Measurements from ENCODE around the gene PTPRE. TPM values are rescaled to one million over a fixed set of nuclear protein-coding genes. Genes with fewer than 3 reads are reported as not detected.
A peak's percentile ranks its signal among the peaks of the same experiment; 100 is the strongest.

Gene PTPRE
- total RNA-seq, 1 donor from 2014 or later: 70.6 TPM

DNA sequence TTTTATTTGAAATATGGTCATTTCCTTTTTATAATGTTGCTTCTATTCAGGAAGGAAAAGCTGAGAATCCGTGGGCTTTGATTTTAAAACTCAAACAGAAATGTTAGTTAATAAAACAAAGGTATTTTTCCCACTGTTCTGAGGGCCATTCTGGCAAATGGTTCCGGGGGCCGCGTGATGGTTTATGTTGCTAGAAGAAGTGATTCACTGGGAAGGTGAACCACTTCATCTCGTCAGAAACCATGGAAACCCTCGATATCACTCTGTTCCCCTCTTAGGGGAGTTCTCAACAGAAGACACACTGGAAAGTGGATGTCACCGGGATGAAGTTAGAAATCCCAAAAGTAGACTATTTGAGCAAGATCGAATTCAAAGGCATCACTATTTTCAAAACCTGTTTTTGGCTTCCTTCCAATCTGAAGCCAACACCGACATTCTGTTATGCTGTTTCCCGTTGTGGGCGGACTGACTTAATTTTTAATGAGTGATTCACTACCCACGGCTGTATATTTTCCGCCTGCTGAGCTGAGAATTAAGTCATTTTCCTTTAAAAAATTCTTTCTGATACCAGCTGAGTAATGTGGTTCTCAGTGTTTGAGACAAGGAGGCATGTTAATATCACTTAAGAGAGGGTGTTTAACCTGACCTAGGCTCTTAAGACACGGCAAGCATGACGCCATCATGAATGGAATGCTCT is 84.1 kb downstream of the PTPRE start:
- intact Hi-C loops (cut with DNase I): no loop called here
- Histone ChIP-seq H3K4me3 (no peak overlapping the region), H3K36me3 (no peaks in the 10 kb centered on the region), H3K4me1 (peaks cover 41% of the 10 kb centered on the region), H3K27ac (peak overlapping the region; percentile 80), H3K9me3 (no peaks in the 10 kb centered on the region), H3K27me3 (no peaks in the 10 kb centered on the region)
- TF ChIP-seq, protein P1, sequence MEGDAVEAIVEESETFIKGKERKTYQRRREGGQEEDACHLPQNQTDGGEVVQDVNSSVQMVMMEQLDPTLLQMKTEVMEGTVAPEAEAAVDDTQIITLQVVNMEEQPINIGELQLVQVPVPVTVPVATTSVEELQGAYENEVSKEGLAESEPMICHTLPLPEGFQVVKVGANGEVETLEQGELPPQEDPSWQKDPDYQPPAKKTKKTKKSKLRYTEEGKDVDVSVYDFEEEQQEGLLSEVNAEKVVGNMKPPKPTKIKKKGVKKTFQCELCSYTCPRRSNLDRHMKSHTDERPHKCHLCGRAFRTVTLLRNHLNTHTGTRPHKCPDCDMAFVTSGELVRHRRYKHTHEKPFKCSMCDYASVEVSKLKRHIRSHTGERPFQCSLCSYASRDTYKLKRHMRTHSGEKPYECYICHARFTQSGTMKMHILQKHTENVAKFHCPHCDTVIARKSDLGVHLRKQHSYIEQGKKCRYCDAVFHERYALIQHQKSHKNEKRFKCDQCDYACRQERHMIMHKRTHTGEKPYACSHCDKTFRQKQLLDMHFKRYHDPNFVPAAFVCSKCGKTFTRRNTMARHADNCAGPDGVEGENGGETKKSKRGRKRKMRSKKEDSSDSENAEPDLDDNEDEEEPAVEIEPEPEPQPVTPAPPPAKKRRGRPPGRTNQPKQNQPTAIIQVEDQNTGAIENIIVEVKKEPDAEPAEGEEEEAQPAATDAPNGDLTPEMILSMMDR (IDR thresholded peaks at IDR 0.05): no peak
- DNase-seq (peak; percentile 42), ATAC-seq (peak; percentile 76)

DNA sequence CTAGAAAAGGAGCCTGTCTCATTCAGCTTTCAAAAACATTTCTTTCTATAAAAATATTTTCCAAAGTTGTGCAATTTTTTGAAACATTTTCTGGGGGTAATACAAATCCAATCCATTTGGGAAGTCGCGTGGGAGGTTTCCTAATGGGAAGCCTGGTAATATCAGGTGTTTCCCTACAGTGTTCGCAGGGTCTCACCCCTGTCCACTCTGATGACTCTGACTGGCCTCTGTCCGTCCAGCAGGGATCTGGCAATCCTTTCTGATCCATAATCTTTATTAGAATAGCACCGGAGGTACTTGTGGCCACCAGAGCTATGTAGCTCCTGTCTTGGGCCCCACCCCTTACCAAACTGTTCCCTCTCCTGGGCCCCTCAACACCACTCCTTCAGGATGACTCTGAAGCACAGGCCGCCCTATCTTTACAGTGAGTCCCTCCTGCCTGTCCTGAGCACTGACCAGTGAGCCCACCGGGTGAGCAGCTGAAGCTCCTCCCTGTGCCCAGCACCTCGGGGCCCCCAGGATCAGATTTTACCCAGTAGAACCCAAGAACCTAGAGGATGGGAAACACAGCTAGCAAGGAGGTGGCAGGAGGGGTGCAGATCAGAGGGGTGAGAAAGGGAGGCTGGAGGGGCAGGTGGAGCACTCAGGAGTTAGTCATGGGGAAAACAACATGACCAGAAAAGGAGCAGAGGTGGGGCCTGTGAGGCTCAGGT is 84.8 kb downstream of the PTPRE start:
- H3K36me3 ChIP-seq: no peaks in the 10 kb centered on the region
- intact Hi-C loops (cut with DNase I): no loop called here
- no peak overlapping the region for H3K4me3 ChIP-seq
- no peaks in the 10 kb centered on the region for H3K27me3 ChIP-seq
- no peaks in the 10 kb centered on the region for H3K9me3 ChIP-seq
- H3K27ac ChIP-seq: peak overlapping the region; percentile 80
- ATAC-seq (peak; percentile 58), DNase-seq (no peak)
- H3K4me1 ChIP-seq: peaks cover 45% of the 10 kb centered on the region
- TF ChIP-seq, protein P1 (IDR thresholded peaks at IDR 0.05): no peak

- Histone ChIP-seq H3K36me3 (no peaks in the 10 kb centered on the region), H3K27ac (peak overlapping the region; percentile 25), H3K4me1 (peaks cover 52% of the 10 kb centered on the region), H3K27me3 (no peaks in the 10 kb centered on the region), H3K9me3 (no peaks in the 10 kb centered on the region), H3K4me3 (no peak overlapping the region)
- TF ChIP-seq, protein P1 (IDR thresholded peaks at IDR 0.05): no peak
- peak; percentile 10 for ATAC-seq
- intact Hi-C loops (cut with DNase I): no loop called here
- peak; percentile 55 for DNase-seq
Observed at GRCh38 chr10:127992376-127992775, 85.5 kb downstream of the PTPRE start.

GRCh38 chr10:127993056-127993690 is 86.3 kb downstream of the PTPRE start:
- Histone ChIP-seq H3K27ac (peak overlapping the region; percentile 67), H3K4me3 (no peak overlapping the region), H3K4me1 (peaks cover 56% of the 10 kb centered on the region), H3K9me3 (no peaks in the 10 kb centered on the region), H3K36me3 (no peaks in the 10 kb centered on the region), H3K27me3 (no peaks in the 10 kb centered on the region)
- TF ChIP-seq, protein P1 (IDR thresholded peaks at IDR 0.05): no peak
- ATAC-seq: no peak
- DNase-seq: peak; percentile 51
- intact Hi-C loops (cut with DNase I): no loop called here

DNA sequence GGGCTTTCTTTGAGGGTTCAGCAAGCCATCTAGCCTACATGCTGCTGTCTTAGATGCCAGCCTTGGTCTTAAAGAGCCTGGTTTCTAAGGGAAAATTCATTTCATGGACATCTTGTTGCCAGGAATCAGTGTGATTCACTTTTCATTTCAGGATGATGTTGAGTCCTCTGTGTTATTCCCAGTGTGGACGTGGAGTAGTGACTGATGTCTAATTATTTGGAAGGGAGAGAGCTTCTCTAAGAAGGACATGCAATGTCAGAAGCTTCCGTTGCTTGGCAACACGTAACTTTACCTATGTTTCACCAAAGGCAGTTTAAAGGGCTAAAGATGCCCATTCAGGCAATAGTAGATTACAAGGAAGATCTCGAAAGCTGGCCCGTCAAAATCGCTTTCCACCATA is 89.0 kb downstream of the PTPRE start:
- no peak for ATAC-seq
- intact Hi-C loops (cut with DNase I): loop anchor here (5.0 kb wide), 1 partner anchor 89 kb away; the partner anchor contains the start of gene PTPRE
- H3K4me3 ChIP-seq: no peak overlapping the region
- peaks cover 40% of the 10 kb centered on the region for H3K4me1 ChIP-seq
- TF ChIP-seq, protein P1 (IDR thresholded peaks at IDR 0.05): no peak
- no peaks in the 10 kb centered on the region for H3K36me3 ChIP-seq
- no peak for DNase-seq
- H3K9me3 ChIP-seq: no peaks in the 10 kb centered on the region
- H3K27ac ChIP-seq: peak overlapping the region; percentile 61
- no peaks in the 10 kb centered on the region for H3K27me3 ChIP-seq

Data from upper lobe of right lung (tissue), 1 donor.